Muscle of arm (tissue), 12 donors: ENCODE data around the gene PRR36. TPM values are rescaled to one million over a fixed set of nuclear protein-coding genes. Genes with fewer than 3 reads are reported as not detected.

Source experiments
- DNase-seq: peaks from one replicate; pipeline ENCODE4 v3.0.0-alpha.2; 2013
- polyA plus RNA-seq, 12 donors: library from polyadenylated mRNA; unstranded; fragments of 120-200 nt; gene quantifications; one replicate each; pipeline ENCODE4 v1.2.1, GENCODE V29; 2013; ENCODE audit not compliant: insufficient read length in 12 of 12

Gene PRR36
- polyA plus RNA-seq, 12 donors: 0.16 to 2.9 (median 0.22) TPM; not detected in 1

- DNase-seq: no peak
Observed at GRCh38 chr19:7820588-7820987, 53.6 kb downstream of the PRR36 start.

GRCh38 chr19:7819337-7819736, 54.9 kb downstream of the PRR36 start:
- DNase-seq: no peak

GRCh38 chr19:7818806-7819205, 55.4 kb downstream of the PRR36 start:
- no peak for DNase-seq

Other genes with a start within 250 kb of the PRR36 start
- gene XAB2, start 244.8 kb downstream of the PRR36 start, polyA plus RNA-seq: 10 to 100 TPM in 11 of 12 donors, not detected in 1; 17.4 to 32.6 (median 20.7) TPM
- 10 to 100 TPM in 11 of 12 donors, not detected in 1; 46.7 to 76.9 (median 63.3) TPM for gene PET100, start 244.6 kb downstream of the PRR36 start, polyA plus RNA-seq
- under 1 TPM in 3 of 12 donors, not detected in 9; 0.16 to 0.66 (median 0.40) TPM for gene PCP2, start 240.7 kb downstream of the PRR36 start, polyA plus RNA-seq
- 10 to 100 TPM in 2 of 12 donors, 1 to 10 TPM in 9, not detected in 1; 2.9 to 31.2 (median 4.1) TPM for gene STXBP2, start 237.3 kb downstream of the PRR36 start, polyA plus RNA-seq
- gene RETN, start 205.3 kb downstream of the PRR36 start, polyA plus RNA-seq: 1 to 10 TPM in 10 of 12 donors, not detected in 2; 1.2 to 6.2 (median 1.8) TPM
- gene MCEMP1, start 197.3 kb downstream of the PRR36 start, polyA plus RNA-seq: under 1 TPM in 6 of 12 donors, not detected in 6; 0.11 to 0.94 (median 0.26) TPM
- 10 to 100 TPM in 11 of 12 donors, not detected in 1; 24.1 to 50.8 (median 29.3) TPM for gene TRAPPC5, start 193.6 kb downstream of the PRR36 start, polyA plus RNA-seq
- 1 to 10 TPM in 1 of 12 donors, under 1 TPM in 9, not detected in 2; 0.27 to 1.8 (median 0.43) TPM for gene FCER2, start 172.3 kb downstream of the PRR36 start, polyA plus RNA-seq
- under 1 TPM in 5 of 12 donors, not detected in 7; 0.19 to 0.47 (median 0.24) TPM for gene CLEC4G, start 142.3 kb downstream of the PRR36 start, polyA plus RNA-seq
- gene CD209, start 126.9 kb downstream of the PRR36 start, polyA plus RNA-seq: 1 to 10 TPM in 11 of 12 donors, not detected in 1; 2.2 to 6.3 (median 3.5) TPM
- gene CLEC4M, start 111.1 kb downstream of the PRR36 start, polyA plus RNA-seq: 1 to 10 TPM in 1 of 12 donors, under 1 TPM in 3, not detected in 8; 0.13 to 1.1 (median 0.40) TPM
- 10 to 100 TPM in 11 of 12 donors, not detected in 1; 10.6 to 15.6 (median 12.4) TPM for gene EVI5L, start 44.2 kb downstream of the PRR36 start, polyA plus RNA-seq
- 1 to 10 TPM in 1 of 12 donors, under 1 TPM in 6, not detected in 5; 0.12 to 1.2 (median 0.41) TPM for gene LRRC8E, start 14.1 kb upstream of the PRR36 start, polyA plus RNA-seq
- gene MAP2K7, start 29.5 kb upstream of the PRR36 start, polyA plus RNA-seq: 10 to 100 TPM in 11 of 12 donors, not detected in 1; 16.3 to 37.0 (median 18.9) TPM
- gene TGFBR3L, start 40.4 kb upstream of the PRR36 start, polyA plus RNA-seq: under 1 TPM in 5 of 12 donors, not detected in 7; 0.21 to 0.60 (median 0.41) TPM
- gene SNAPC2, start 45.9 kb upstream of the PRR36 start, polyA plus RNA-seq: 10 to 100 TPM in 11 of 12 donors, not detected in 1; 10.9 to 20.3 (median 14.8) TPM
- 10 to 100 TPM in 1 of 12 donors, 1 to 10 TPM in 8, under 1 TPM in 2, not detected in 1; 0.86 to 14.9 (median 1.9) TPM for gene CTXN1, start 51.7 kb upstream of the PRR36 start, polyA plus RNA-seq
- gene TIMM44, start 69.3 kb upstream of the PRR36 start, polyA plus RNA-seq: 10 to 100 TPM in 11 of 12 donors, not detected in 1; 33.8 to 49.3 (median 42.3) TPM
- gene ELAVL1, start 131.3 kb upstream of the PRR36 start, polyA plus RNA-seq: 10 to 100 TPM in 11 of 12 donors, not detected in 1; 35.9 to 67.7 (median 54.3) TPM
- under 1 TPM in 5 of 12 donors, not detected in 7; 0.17 to 0.45 (median 0.28) TPM for gene CCL25, start 178.4 kb upstream of the PRR36 start, polyA plus RNA-seq